HEK293 (cell line): Measurements from ENCODE around the gene NCKAP5L.

Experiments used
- CTCF ChIP-seq: fragments of 450-650 bp; formaldehyde crosslinking; IDR thresholded peaks from 2 replicates; pipeline ENCODE4 v1.5.1; 2016; ENCODE audit warnings: missing biosample characterization, missing genetic modification characterization
- HOXA7 ChIP-seq: sonication (generic); formaldehyde crosslinking; IDR thresholded peaks from 2 replicates; pipeline ENCODE4 v1.8.1; 2022; ENCODE audit warnings: missing genetic modification reagents, borderline replicate concordance
- REST ChIP-seq: fragments of 450-650 bp; formaldehyde crosslinking; IDR thresholded peaks from 2 replicates; pipeline ENCODE4 v1.5.1; 2016; ENCODE audit warnings: missing biosample characterization, missing genetic modification characterization
- ZBTB11 ChIP-seq: fragments of 450-650 bp; formaldehyde crosslinking; conservative IDR thresholded peaks from 2 replicates; pipeline ENCODE4 v1.5.1; 2016; ENCODE audit warnings: low read depth, missing biosample characterization, missing genetic modification characterization
- ZNF274 ChIP-seq, 2 experiments: fragments of 200-500 bp in 1 of 2; fragments of 450-650 bp in 1 of 2; sonication (Bioruptor generic) in 1 of 2; formaldehyde crosslinking in 1 of 2; IDR thresholded peaks; 2 replicates each; pipeline versions ENCODE4 v1.5.1 to v1.6.1; 2014 to 2016; ENCODE audit warnings: borderline replicate concordance in 1 of 2, inconsistent platforms in 1 of 2, low read length in 1 of 2, missing biosample characterization in 1 of 2, missing genetic modification characterization in 1 of 2
- ZNF292 ChIP-seq: fragments of 450-650 bp; formaldehyde crosslinking; IDR thresholded peaks from 2 replicates; pipeline ENCODE4 v1.5.1; 2016; ENCODE audit warnings: low read depth, missing biosample characterization, missing genetic modification characterization, borderline replicate concordance
- ZNF768 ChIP-seq: fragments of 450-650 bp; formaldehyde crosslinking; IDR thresholded peaks from 2 replicates; pipeline ENCODE4 v1.5.1; 2018; ENCODE audit warnings: missing biosample characterization, mild to moderate bottlenecking, missing genetic modification characterization
- ZNF776 ChIP-seq: fragments of 450-650 bp; formaldehyde crosslinking; IDR thresholded peaks from 2 replicates; pipeline ENCODE4 v1.5.0; 2017; ENCODE audit warnings: missing biosample characterization, missing genetic modification characterization, borderline replicate concordance

GRCh38 chr12:49854976-49855375 lies 26.8 kb upstream of the NCKAP5L start:
- no peak for TF ChIP-seq CTCF (tag by site-specific recombination)
- no peak for TF ChIP-seq ZNF768 (tag by site-specific recombination)
- TF ChIP-seq ZNF274 (IDR thresholded peaks at IDR 0.05; ENCODE audit: low read length) = no peak
- TF ChIP-seq ZNF274 (tag by site-specific recombination; IDR thresholded peaks at IDR 0.05; ENCODE audit: borderline replicate concordance) = no peak
- TF ChIP-seq ZNF776 = no peak
- no peak for TF ChIP-seq ZNF292 (tag by site-specific recombination)
- TF ChIP-seq REST = no peak
- TF ChIP-seq ZBTB11 (tag by site-specific recombination) = no peak
- TF ChIP-seq HOXA7 (CRISPR knock-in tag) = no peak
